Measurements from ENCODE around the gene HAAO. TPM values are rescaled to one million over a fixed set of nuclear protein-coding genes. Genes with fewer than 3 reads are reported as not detected.

HAAO gene
- total and polyA plus RNA-seq, 2 experiments from 2014 or later: 0.30 to 0.43 TPM

DNA sequence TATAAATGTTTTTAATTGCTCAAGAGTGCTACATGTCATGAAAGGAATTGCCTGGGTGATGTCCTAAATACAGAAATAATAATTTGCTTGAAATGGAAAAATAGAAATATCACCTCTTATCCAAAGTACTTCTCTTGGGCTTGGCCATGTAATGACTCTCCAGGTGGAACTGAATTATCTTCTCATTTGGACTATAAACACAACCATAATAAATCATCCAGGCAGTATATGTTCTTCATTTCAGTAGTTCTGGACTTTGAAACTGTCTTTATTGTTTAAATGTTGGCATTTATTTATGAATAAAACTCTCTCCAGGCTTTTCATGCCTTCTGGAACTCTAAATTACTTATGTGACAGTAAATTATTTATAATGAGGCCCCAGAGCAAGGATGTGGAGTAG is 68.9 kb downstream of the HAAO start:
- no peak for DNase-seq (ENCODE audit: low read depth in 1 of 2, low spot score in 1 of 2)
- Histone ChIP-seq H3K4me3 (no peak overlapping the region), H3K27ac (no peak overlapping the region), H3K9me3 (ENCODE audit: low read depth) (no peaks in the 10 kb centered on the region), H3K36me3 (no peaks in the 10 kb centered on the region), H3K27me3 (no peaks in the 10 kb centered on the region), H3K4me1 (ENCODE audit: low read depth) (peaks cover 14% of the 10 kb centered on the region)
- TF ChIP-seq, protein P1, sequence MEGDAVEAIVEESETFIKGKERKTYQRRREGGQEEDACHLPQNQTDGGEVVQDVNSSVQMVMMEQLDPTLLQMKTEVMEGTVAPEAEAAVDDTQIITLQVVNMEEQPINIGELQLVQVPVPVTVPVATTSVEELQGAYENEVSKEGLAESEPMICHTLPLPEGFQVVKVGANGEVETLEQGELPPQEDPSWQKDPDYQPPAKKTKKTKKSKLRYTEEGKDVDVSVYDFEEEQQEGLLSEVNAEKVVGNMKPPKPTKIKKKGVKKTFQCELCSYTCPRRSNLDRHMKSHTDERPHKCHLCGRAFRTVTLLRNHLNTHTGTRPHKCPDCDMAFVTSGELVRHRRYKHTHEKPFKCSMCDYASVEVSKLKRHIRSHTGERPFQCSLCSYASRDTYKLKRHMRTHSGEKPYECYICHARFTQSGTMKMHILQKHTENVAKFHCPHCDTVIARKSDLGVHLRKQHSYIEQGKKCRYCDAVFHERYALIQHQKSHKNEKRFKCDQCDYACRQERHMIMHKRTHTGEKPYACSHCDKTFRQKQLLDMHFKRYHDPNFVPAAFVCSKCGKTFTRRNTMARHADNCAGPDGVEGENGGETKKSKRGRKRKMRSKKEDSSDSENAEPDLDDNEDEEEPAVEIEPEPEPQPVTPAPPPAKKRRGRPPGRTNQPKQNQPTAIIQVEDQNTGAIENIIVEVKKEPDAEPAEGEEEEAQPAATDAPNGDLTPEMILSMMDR (IDR thresholded peaks at IDR 0.05; ENCODE audit: low read depth, low read length): no peak

- peak; percentile 66 to 95 for DNase-seq (ENCODE audit: low read depth in 1 of 2, low spot score in 1 of 2)
- H3K27me3 ChIP-seq: no peaks in the 10 kb centered on the region
- H3K9me3 ChIP-seq (ENCODE audit: low read depth): no peaks in the 10 kb centered on the region
- TF ChIP-seq, protein P1 (IDR thresholded peaks at IDR 0.05; ENCODE audit: low read depth, low read length): no peak
- H3K27ac ChIP-seq: peak overlapping the region; percentile 68
- no peak overlapping the region for H3K4me3 ChIP-seq
- no peaks in the 10 kb centered on the region for H3K36me3 ChIP-seq
- H3K4me1 ChIP-seq (ENCODE audit: low read depth): peaks cover 14% of the 10 kb centered on the region
Measured at GRCh38 chr2:42722320-42723190, 69.8 kb downstream of the HAAO start.

GRCh38 chr2:42721898-42722297 is 70.5 kb downstream of the HAAO start:
- H3K27ac ChIP-seq: peak overlapping the region; percentile 68
- no peak overlapping the region for H3K4me3 ChIP-seq
- H3K4me1 ChIP-seq (ENCODE audit: low read depth): peaks cover 14% of the 10 kb centered on the region

More at GRCh38 chr2:42721898-42722297, 70.5 kb downstream of the HAAO start:
- H3K9me3 ChIP-seq (ENCODE audit: low read depth): no peaks in the 10 kb centered on the region
- H3K27me3 ChIP-seq: no peaks in the 10 kb centered on the region
- no peak for DNase-seq (ENCODE audit: low read depth in 1 of 2, low spot score in 1 of 2)
- TF ChIP-seq, protein P1 (IDR thresholded peaks at IDR 0.05; ENCODE audit: low read depth, low read length): no peak
- no peaks in the 10 kb centered on the region for H3K36me3 ChIP-seq

Other genes with a start within 250 kb of the HAAO start
- gene MTA3, start 224.0 kb downstream of the HAAO start, total RNA-seq: 41.9 and 52.2 TPM in 2 replicates
- gene MTA3, start 224.0 kb downstream of the HAAO start, polyA plus RNA-seq: 52.9 and 80.5 TPM in 2 replicates
- 0.48 TPM in 1 of 2 replicates, not detected in the other for gene OXER1, start 28.4 kb downstream of the HAAO start, total RNA-seq
- gene OXER1, start 28.4 kb downstream of the HAAO start, polyA plus RNA-seq: 0.12 and 0.15 TPM in 2 replicates